Measurements from ENCODE around the gene NACAD.

The NACAD gene

GRCh38 chr7:45073786-45074527, 14.8 kb downstream of the NACAD start:
- no peak for DNase-seq (ENCODE audit: low read depth)

- DNase-seq (ENCODE audit: low read depth), result no peak
Measured at GRCh38 chr7:45073031-45073785, 15.6 kb downstream of the NACAD start.

- no peak for DNase-seq (ENCODE audit: low read depth)
Measured at GRCh38 chr7:45072131-45073030, 16.4 kb downstream of the NACAD start.

- no peak for DNase-seq (ENCODE audit: low read depth)
Measured at GRCh38 chr7:45071528-45071927, 17.2 kb downstream of the NACAD start.

GRCh38 chr7:45070254-45070642, 18.5 kb downstream of the NACAD start:
- no peak for DNase-seq (ENCODE audit: low read depth)

GRCh38 chr7:45069444-45070253, 19.1 kb downstream of the NACAD start:
- no peak for DNase-seq (ENCODE audit: low read depth)

GRCh38 chr7:45068236-45069023, 20.3 kb downstream of the NACAD start:
- DNase-seq (ENCODE audit: low read depth), result no peak

- DNase-seq (ENCODE audit: low read depth), result no peak
Measured at GRCh38 chr7:45067582-45067981, 21.2 kb downstream of the NACAD start.

GRCh38 chr7:45066409-45066808, 22.4 kb downstream of the NACAD start:
- DNase-seq (ENCODE audit: low read depth), result no peak

GRCh38 chr7:45065031-45065995, 23.5 kb downstream of the NACAD start:
- DNase-seq (ENCODE audit: low read depth), result no peak

- no peak for DNase-seq (ENCODE audit: low read depth)
Measured at GRCh38 chr7:45064047-45064725, 24.6 kb downstream of the NACAD start.

GRCh38 chr7:45061806-45062425, 26.9 kb downstream of the NACAD start:
- DNase-seq (ENCODE audit: low read depth), result no peak

GRCh38 chr7:45061352-45061751, 27.4 kb downstream of the NACAD start:
- no peak for DNase-seq (ENCODE audit: low read depth)

- no peak for DNase-seq (ENCODE audit: low read depth)
Measured at GRCh38 chr7:45060295-45060694, 28.5 kb downstream of the NACAD start.

GRCh38 chr7:45057878-45058277, 30.9 kb downstream of the NACAD start:
- no peak for DNase-seq (ENCODE audit: low read depth)

GRCh38 chr7:45055594-45056219, 33.1 kb downstream of the NACAD start:
- DNase-seq (ENCODE audit: low read depth), result no peak

GRCh38 chr7:45055016-45055415, 33.8 kb downstream of the NACAD start:
- no peak for DNase-seq (ENCODE audit: low read depth)

GRCh38 chr7:45054442-45054841, 34.3 kb downstream of the NACAD start:
- no peak for DNase-seq (ENCODE audit: low read depth)

All from ELR (cell line).